Left ventricle myocardium superior (tissue), 1 donor: ENCODE data around the gene METRN. TPM values are rescaled to one million over a fixed set of nuclear protein-coding genes. Genes with fewer than 3 reads are reported as not detected.
A peak's percentile ranks its signal among the peaks of the same experiment; 100 is the strongest.

Experiments
- ATAC-seq: fragments of 200-7000 bp; cut with Tn5 transposase; one replicate; pipeline ENCODE4 v1.9.1; 2020; ENCODE audit warnings: mild to moderate bottlenecking, moderate library complexity
- DNase-seq: peaks from one replicate; pipeline ENCODE4 v3.0.0-alpha.2; 2020
- intact Hi-C: fragments of 100-400 bp; cut with micrococcal nuclease; formaldehyde crosslinking; loops from one replicate; pipeline ENCODE4 v1.11.0; 2022
- total RNA-seq: library from RNA; stranded (reverse); fragmentation: NEBNext Ultra II Directional; extraction: Animal tissue kit (Norgen Biotek cat#: 25700); gene quantifications from one replicate; pipeline ENCODE4 v1.2.1, GENCODE V29; 2021
- donor health status: DM: no; HTN: yes; CAD: no; lungs with severe emphysema.

METRN gene
- total RNA-seq, 1 donor from 2014 or later: 57.9 TPM

DNA sequence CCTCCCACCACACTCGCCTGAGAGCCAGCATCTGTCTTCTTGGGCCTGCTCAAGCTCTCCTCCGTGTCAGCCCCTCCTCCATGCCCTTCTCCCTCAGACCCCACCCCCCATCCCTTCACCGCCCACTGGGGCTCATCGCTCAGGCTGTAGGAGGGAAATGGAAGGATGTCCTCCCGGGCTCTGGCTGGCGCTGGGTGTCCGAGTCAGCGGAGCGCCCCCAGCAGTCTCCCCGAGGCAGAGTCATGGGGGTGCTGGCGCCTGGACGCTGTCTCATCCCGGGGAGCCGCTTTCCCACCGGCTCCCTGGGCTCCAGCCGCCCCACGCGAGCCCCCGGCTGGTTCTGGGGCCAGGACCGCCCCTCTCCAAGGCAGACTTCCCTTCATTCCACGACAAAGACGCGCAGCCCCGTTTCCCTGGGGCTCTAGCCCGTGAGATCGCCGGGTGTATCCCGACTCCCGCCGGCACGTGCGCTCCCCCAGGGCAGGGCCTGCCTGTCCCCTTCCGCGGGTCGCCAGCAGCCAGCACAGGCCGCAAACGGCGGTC lies 5.6 kb downstream of the METRN start:
- intact Hi-C loops: no loop called here
- DNase-seq (peak; percentile 57), ATAC-seq (peak; percentile 62)

DNA sequence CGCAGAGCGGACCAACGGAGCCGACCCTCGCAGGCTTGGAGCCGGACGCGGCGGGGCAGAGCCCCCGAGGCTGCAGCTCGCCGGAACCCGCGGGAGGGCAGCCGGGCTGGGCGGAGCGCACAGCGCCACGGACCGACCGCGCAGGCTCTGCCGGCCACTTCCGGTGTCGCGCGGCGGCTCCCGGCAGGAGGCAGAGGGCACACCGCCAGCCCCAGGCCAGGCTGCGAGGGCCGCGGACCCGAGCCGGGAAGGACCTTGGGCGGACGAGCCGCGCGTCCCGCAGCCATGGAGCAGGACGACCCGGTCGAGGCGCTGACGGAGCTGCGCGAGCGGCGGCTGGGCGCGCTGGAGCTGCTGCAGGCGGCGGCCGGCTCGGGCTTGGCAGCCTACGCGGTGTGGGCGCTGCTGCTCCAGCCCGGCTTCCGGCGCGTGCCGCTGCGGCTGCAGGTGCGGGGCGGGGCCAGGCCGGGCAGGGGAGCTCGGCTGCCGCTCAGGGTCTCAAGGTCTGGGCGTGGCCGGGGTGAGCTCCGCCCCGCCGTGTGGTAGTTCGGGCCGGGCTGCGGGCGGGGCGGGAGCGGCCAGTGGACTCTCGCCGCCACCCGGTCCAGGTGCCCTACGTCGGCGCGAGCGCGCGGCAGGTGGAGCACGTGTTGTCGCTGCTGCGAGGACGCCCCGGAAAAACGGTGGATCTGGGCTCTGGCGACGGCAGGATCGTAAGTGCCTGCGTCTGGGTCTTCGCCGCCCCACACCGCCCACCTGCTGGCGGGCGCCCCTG lies 6.3 kb downstream of the METRN start, which contains the start of gene ANTKMT:
Gene ANTKMT (plus strand): TSS at position 157 of the 775 bp plus-strand sequence. CDS start 129 bp downstream, at position 286.
- intact Hi-C loops: no loop called here
- ATAC-seq: peak; percentile 90
- DNase-seq: peak; percentile 90

GRCh38 chr16:721765-722540 lies 7.0 kb downstream of the METRN start:
- intact Hi-C loops: no loop called here
- ATAC-seq: no peak
- no peak for DNase-seq

- intact Hi-C loops: no loop called here
- ATAC-seq (no peak), DNase-seq (no peak)
Measured at GRCh38 chr16:722835-723633, 8.1 kb downstream of the METRN start.

GRCh38 chr16:723695-724094 lies 8.8 kb downstream of the METRN start:
- no peak for DNase-seq
- intact Hi-C loops: no loop called here
- ATAC-seq: no peak

DNA sequence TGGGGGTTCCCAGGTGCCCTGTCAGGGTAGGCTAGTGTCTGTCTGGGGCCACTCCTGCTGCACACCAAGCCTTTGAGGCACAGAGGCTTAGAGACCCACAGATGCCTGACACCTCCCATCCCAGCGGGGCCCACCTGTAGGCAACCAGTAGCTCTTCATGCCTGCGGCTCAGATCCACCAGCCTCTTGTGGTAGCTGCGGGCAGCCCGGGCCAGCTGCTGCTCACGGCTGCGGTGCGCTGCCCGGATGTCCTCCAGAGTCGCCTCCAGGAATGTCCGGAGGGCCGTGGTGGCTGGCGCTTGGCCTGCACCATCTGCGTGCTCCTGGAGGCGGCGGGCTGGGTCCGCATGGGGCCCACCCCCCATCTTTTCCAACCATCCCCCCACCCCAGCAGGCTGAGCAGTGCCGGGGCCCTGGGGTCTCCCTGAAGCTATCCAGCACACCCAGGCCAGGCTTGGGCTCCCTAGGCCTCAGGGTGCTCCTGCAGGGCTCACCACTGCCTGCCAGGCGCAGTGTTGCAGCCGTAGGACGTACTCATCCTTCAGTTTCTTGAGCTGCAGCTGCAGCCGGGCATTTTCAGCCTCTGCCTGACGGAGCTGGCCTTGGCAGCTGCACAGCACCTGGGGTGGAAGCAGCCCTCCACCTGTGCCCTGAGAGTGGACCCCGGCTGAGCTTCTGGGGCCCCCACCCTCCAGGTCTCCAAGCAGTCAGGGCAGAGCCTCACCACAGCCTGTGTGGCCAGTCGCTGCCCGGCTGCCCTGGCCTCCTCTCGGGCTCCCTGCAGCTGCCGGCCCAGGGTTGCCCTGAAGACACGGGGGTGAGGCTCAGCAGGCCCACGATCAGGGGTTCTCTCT lies 9.5 kb downstream of the METRN start:
- DNase-seq (no peak), ATAC-seq (no peak)
- intact Hi-C loops: no loop called here

GRCh38 chr16:725041-725376 lies 10.1 kb downstream of the METRN start:
- intact Hi-C loops: no loop called here
- DNase-seq (no peak), ATAC-seq (no peak)

DNA sequence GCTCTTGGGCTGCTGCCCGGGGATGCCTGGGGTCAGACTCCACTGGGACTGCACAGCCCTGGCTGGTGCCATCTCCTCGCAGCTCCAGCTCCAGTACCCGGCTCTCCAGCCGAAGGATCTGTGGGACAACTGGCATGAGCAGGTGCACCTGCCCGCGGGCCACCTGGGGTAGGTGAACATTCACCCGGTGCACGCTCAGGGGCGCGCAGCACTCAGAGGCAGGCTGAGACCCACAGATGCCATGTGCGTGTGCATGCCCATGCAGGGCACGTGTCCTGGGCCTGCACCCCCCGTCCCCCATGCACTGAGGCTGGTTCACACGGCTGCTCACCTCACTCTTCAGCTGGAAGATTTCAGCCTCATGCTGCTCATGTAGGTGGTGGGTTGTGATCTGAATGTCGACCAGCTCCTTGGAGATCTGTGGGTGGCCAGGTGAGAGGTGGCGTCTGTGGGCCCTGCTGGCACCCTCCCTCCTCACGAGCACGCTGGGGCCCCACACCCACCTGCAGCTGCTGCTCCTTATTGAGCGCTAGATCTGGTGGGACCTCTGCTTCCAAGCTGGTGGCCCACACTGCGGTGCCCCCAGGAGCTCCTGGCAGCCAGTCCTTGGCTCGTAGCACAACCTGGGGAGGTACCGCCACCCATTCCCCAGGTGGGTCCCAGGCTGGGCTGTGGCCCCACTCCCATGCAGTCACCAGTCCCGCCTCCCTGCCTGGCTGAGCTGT lies 10.7 kb downstream of the METRN start:
- ATAC-seq: no peak
- DNase-seq: no peak
- intact Hi-C loops: no loop called here

DNA sequence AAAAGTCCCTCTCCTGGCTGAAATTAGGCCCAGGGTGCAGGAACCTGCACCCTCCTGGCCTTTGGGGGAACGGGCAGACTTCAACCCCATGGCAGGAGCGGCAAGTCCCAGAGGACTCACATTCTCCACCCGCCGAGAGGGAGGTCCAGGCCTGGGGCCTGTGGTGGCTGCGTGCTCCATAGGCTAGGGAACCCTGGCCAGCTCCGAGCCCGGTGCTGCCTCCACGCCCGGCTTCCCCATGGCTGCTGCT lies 11.2 kb downstream of the METRN start:
- no peak for ATAC-seq
- DNase-seq: no peak
- intact Hi-C loops: no loop called here

DNA sequence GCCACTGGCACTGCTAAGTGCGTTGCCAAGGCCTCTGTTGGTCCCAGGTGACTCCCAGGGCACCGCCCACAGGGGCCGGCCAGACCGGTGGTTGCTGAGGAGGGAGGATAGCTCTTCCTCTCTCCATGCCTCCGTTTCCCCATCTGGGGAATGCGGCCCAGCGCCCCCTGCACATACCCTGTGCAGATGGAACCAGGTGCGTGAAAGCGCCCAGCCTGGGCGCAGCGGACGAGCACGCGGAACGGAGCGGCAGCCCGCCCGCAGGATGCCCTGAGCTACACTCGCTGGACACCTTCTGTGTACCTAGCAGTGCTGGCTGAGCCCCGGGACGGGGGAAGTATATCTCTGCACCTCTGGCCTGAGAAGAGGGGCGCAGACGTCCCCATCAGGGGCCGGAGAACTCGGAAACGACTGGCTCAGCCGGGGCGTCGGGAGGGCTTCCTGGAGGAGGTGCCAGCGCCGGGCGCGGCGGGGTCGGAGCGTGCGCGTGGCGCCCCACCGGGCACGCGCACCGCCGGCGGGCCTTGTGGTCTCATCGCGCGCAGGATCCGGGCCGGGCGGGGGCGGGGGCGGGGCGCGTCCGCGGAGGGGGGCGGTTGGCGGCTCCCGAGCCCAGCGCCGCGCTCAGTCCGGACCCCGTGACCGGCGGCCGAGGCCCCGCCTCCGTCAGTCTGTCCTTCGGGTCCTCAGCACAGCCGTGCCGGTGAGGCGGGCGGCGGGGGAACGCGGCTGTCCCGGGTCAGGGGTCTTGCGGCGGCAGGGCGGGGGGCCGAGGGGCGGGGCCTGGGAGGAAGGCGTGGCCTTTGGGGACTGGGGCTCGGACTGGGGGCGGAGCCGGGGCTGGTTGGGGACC lies 11.7 kb downstream of the METRN start, which contains the start of the genes CCDC78 and HAGHL:
Gene CCDC78 (minus strand): TSS at position 6 of the 853 bp plus-strand sequence. CDS start 76 bp downstream, outside the sequence.
Gene HAGHL (plus strand): TSS at position 669 of the 853 bp plus-strand sequence. CDS start 404 bp downstream, outside the sequence.
- ATAC-seq (peak; percentile 55), DNase-seq (peak; percentile 79)
- intact Hi-C loops: no loop called here

GRCh38 chr16:727291-727977 lies 12.5 kb downstream of the METRN start:
- intact Hi-C loops: no loop called here
- DNase-seq (no peak), ATAC-seq (peak; percentile 9)

- ATAC-seq (peak; percentile 49), DNase-seq (peak; percentile 76)
- intact Hi-C loops: no loop called here
Measured at GRCh38 chr16:728131-728889, 13.4 kb downstream of the METRN start.

- intact Hi-C loops: no loop called here
- no peak for DNase-seq
- no peak for ATAC-seq
Measured at GRCh38 chr16:728890-729744, 14.2 kb downstream of the METRN start.

DNA sequence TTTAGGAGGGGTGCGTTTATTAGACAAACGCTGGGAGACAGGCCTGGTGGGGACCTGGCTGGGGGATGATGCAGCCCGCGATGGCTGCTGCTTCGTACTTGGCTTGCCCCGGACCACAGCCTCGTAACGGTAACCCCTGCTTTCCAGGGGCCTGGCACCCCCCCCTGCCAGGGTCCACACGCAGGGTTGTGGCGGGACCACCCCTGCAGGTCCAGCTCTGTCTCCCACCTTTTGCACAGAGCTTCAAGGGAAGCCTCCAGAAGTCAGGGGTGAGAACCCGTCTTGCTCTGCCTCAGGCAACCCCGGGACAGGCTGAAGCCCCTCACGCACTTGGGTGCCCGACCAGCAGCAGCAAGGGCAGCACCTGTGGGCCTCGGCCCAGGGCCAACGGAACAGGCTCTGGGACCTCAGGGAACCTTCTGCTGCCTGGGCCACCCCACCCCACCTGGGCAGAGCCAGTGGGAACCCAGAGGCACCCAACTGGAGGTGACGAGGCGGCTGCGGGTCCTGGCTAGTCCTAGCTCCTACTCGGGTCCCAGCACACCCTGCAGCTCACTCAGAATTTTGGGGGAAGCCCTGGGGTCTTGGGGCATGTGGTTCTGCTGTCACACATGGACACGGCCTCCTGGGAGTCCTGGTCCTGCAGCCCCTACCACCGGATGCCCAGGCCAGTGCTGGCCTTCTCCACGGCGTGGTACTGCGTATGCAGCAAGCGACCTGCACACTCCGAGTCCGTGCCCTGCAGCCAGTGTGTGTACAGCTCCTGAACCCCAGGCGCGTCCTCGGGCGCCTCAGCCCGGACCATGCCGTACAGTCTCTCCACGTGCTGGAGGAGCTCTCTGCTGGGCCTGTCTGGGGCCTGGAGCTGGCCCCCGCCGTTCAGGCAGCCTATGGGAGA lies 15.1 kb downstream of the METRN start:
- DNase-seq: no peak
- intact Hi-C loops: no loop called here
- no peak for ATAC-seq
